Measurements from ENCODE around the gene PRR12.

PRR12 gene

GRCh38 chr19:49651029-49651819 is 60.2 kb downstream of the PRR12 start:
- no peak for DNase-seq

- no peak for DNase-seq
Observed at GRCh38 chr19:49651820-49652550, 61.0 kb downstream of the PRR12 start.

- no peak for DNase-seq
Observed at GRCh38 chr19:49652551-49653465, 61.8 kb downstream of the PRR12 start.

GRCh38 chr19:49653466-49653806 is 62.5 kb downstream of the PRR12 start:
- DNase-seq, result no peak

GRCh38 chr19:49654581-49654980 is 63.6 kb downstream of the PRR12 start:
- DNase-seq, result no peak

- no peak for DNase-seq
Observed at GRCh38 chr19:49655570-49656455, 64.8 kb downstream of the PRR12 start.

- no peak for DNase-seq
Observed at GRCh38 chr19:49656456-49657109, 65.6 kb downstream of the PRR12 start.

- no peak for DNase-seq
Observed at GRCh38 chr19:49657493-49658138, 66.6 kb downstream of the PRR12 start.

GRCh38 chr19:49658139-49658517 is 67.1 kb downstream of the PRR12 start:
- no peak for DNase-seq

- no peak for DNase-seq
Observed at GRCh38 chr19:49658566-49659442, 67.8 kb downstream of the PRR12 start.

GRCh38 chr19:49660338-49660961 is 69.5 kb downstream of the PRR12 start:
- no peak for DNase-seq

- no peak for DNase-seq
Observed at GRCh38 chr19:49662011-49662410, 71.0 kb downstream of the PRR12 start.

- no peak for DNase-seq
Observed at GRCh38 chr19:49663224-49663623, 72.2 kb downstream of the PRR12 start.

- DNase-seq, result peak; percentile 88 to 89
Observed at GRCh38 chr19:49664171-49665035, 73.4 kb downstream of the PRR12 start.

- DNase-seq, result no peak
Observed at GRCh38 chr19:49665036-49665350, 74.0 kb downstream of the PRR12 start.

- peak; percentile 85 to 95 for DNase-seq
Observed at GRCh38 chr19:49665351-49666119, 74.6 kb downstream of the PRR12 start, which contains the start of the genes BCL2L12 and IRF3. BCL2L12 (plus strand) TSS chr19:49665933; CDS start chr19:49666693, 760 bp downstream. IRF3 (minus strand) TSS chr19:49665857; CDS start chr19:49664838, 1,019 bp downstream.

GRCh38 chr19:49666120-49666444 is 75.1 kb downstream of the PRR12 start:
- DNase-seq, result no peak

GRCh38 chr19:49667473-49667872 is 76.5 kb downstream of the PRR12 start:
- no peak for DNase-seq

Measured in NCI-H1930 (cell line).